ENCODE results near the gene SELENBP1. TPM values are rescaled to one million over a fixed set of nuclear protein-coding genes. Genes with fewer than 3 reads are reported as not detected.
"Not testable (repeated sequence)": the region's sequence is repeated elsewhere in the genome, so short reads cannot be mapped to it uniquely, and the experiment has no call there.

The SELENBP1 gene
- total RNA-seq, 2 donors from 2014 or later, result 1,259 to 2,164 TPM

DNA sequence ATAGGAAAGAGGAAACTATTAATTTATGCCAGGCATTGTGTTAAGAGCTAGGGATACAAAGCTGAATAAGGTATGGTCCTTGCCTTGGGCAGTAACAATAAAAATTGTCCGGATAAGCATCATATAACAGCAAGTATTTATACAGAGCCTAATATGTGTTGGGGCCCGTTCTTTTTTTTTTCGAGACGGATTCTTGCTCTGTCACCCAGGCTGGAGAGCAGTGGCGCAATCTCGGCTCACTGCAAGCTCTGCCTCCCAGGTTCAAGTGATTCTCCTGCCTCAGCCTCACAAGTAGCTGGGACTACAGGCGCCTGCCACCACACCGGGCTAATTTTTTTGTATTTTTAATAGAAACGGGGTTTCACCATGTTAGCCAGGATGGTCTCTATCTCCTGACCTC lies 22.2 kb downstream of the SELENBP1 start:
- DNase-seq; ATAC-seq; intact Hi-C loops (cut with DNase I, micrococcal nuclease): not testable (repeated sequence)

DNA sequence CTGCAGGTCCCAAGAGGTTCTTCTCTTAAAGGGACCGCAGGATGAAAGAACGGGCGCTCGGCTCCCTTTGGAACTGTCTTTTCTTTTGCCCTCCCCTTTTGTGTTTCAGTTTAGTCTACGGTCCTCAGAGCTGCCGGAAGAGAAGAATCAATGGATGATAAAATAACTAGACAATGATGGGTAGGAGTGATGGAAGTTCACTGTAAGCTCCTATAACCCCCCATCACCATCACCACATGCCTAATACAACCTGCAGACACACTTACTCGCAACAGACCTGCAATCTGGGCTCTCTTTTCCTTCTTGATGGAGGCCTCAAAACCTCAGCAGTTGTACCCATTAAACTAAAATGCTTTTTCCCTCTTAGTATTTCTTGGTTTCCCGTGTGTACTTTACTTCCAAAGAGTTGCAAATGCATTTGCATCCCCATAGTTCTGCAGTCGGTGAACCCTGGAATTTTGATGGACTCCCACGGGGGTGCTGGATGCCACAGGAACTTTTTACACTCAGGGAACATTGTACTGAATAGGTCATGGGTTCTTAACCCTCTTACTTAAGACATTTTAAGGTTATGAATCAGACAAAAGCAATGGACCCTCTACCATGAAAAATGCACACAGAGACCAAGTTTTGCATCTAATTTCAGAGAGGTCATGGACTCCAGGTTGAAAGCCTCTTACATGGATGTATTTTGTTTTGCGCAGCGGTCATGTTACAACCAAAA lies 24.8 kb downstream of the SELENBP1 start:
- intact Hi-C loops (cut with DNase I, micrococcal nuclease), result no loop called here
- ATAC-seq, result no peak
- no peak for DNase-seq

DNA sequence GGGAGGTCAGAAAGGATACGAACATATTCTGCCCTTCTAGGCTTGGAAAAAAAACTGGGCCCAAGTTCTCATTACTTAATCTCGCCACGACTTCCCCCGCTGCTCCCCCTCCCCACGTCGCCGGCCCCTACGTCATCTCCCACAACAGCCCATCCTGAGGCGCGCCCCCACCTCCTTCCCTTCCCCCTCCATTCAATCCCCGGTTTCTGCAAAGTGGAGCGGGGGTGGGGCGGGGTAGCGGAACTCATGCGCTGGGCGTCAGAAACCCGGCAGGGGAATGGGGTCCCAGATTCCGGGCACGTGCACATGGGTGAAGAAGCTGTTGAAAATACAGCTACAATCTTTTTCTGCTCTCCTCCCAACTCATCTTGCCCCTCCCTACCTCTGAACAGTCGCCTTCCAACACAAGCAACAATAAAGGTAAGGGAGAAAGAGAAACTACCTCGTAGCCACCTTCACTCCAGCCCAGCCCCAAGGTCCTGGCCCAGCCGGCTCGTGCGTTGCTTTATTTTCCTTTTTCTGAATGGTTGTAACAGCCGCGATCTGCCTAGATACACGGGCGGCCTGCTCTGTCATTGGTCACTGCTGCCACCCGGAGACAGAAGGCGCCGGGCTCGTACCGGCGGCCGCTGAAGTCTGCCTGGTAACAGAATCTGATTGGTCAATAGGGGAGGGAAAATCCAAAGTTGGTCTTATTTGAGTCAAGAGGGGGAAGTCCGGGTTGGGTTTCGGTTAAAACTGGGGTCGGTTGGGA lies 25.6 kb downstream of the SELENBP1 start, which contains the start of gene RFX5:
Gene RFX5, minus strand, starts transcription at position 484 of the 754 bp plus-strand sequence. CDS start 932 bp downstream, outside the sequence.
- ATAC-seq (peak; percentile 96), DNase-seq (peak; percentile 93 to 96)
- intact Hi-C loops (cut with DNase I, micrococcal nuclease), result no loop called here

DNA sequence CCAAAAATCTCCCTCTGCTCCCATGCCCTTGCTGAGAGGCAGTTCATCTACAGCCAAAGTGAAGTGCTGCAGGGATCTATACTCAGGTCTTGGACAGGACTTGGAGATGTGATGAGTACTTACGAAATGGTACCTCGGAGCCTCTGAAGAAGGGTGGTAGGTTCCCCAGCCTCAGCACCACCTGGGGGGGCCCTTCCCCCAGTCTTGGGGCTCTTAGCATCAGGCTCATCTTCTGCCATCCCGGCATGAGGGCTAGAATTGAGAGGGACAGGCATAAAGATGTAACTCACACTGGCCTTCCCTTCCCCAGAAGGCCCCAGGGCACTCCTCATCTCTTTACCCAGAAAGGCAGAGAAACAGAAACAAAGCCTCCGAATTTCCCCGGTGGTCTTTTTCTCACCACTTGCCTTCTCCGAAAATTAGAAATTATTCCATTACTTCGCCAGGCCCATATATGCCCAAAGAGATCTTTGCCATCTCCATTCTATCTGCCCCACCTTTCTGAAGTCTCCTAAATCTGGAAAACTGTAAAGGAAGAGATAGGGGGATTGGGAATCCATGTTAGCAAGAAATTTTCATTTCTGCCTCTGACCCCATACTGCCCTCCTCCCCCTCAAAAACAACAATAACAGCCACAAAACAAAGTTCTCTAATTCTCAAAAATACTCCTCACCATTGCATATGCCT lies 26.3 kb downstream of the SELENBP1 start:
- ATAC-seq (no peak), DNase-seq (no peak)
- intact Hi-C loops (cut with DNase I, micrococcal nuclease), result no loop called here

DNA sequence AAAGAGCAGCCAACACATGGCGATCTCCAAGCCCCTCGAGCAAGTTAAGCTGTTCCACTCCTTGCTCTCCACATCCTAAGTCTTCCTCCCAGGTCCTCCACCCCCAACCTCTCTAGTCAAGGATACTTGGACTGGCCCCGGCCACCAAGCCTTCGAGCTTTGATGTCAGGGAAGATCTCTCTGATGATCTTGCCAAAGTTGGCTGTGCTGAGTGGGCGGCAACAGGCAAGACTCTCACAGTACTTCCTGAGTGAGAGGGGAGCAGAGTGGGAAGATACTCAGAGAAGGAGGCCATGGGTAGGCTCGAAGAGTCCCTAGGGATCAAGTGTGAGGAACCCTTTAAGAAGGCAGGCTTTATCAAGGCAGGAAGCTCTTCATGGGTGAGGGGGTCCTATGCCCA lies 28.2 kb downstream of the SELENBP1 start:
- DNase-seq (no peak), ATAC-seq (no peak)
- intact Hi-C loops (cut with DNase I, micrococcal nuclease), result no loop called here

DNA sequence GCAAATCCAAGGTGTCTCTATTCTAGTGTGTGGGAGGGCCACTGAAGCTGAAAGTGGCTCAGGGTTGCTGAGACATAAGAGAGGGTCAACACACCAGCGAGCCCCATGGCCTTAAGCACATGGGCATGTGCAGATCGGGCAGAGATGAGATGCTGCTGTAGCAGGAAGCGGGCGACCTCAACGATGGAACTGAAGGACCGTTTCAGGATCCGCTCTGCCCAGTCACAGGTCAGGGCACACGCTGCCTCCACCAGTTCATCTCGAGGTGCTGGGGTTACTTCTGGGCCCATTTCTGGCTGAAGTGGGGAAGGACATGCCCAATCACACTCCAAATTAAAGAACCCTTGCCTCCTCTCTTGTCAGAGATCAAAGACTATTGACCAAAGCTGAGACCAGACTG lies 28.9 kb downstream of the SELENBP1 start:
- no peak for ATAC-seq

DNA sequence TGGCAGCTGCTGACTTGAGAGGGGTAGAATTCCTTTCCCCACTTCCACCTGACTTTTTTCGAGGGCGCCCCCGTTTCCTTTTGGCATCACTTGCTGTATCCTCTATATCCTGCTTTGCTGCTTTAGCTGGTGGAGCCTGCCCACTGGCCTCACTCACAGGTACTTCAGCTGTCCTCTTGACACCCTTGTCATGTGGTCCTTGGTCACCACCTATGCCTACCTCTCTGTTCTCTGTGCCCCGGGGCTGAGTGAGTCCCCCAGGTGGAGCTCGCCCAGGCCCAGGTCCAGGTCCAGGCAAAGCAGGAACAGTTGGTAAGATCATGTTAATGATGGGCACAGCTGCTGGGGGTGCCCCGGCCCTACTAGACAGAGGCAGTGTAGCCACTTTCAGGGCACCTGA lies 29.9 kb downstream of the SELENBP1 start:
- ATAC-seq, result no peak
- intact Hi-C loops (cut with DNase I, micrococcal nuclease), result no loop called here
- no peak for DNase-seq

More for the DNA sequence above, 28.9 kb downstream of the SELENBP1 start:
- intact Hi-C loops (cut with DNase I, micrococcal nuclease), result no loop called here
- DNase-seq, result no peak

DNA sequence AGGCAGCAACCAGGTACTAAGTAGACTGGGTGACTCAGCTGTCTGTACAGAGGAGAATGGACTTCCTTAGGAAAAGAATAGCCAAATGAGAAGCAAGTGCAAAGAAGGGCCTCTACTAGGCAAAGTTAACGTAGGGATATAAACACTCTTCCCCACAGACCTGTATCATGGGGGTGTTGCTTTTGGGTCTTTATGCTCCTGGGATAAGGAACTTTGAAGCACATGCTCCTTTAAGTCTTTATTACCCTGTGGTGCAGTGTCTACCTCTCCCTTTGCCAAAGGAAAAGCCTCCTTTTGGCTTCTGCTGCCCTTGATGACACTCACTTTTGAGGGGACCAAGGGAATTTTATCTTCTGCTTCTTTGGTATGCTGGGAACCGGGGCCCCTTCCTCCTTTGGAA lies 30.5 kb downstream of the SELENBP1 start:
- intact Hi-C loops (cut with DNase I, micrococcal nuclease), result no loop called here
- DNase-seq (no peak), ATAC-seq (peak; percentile 12)

DNA sequence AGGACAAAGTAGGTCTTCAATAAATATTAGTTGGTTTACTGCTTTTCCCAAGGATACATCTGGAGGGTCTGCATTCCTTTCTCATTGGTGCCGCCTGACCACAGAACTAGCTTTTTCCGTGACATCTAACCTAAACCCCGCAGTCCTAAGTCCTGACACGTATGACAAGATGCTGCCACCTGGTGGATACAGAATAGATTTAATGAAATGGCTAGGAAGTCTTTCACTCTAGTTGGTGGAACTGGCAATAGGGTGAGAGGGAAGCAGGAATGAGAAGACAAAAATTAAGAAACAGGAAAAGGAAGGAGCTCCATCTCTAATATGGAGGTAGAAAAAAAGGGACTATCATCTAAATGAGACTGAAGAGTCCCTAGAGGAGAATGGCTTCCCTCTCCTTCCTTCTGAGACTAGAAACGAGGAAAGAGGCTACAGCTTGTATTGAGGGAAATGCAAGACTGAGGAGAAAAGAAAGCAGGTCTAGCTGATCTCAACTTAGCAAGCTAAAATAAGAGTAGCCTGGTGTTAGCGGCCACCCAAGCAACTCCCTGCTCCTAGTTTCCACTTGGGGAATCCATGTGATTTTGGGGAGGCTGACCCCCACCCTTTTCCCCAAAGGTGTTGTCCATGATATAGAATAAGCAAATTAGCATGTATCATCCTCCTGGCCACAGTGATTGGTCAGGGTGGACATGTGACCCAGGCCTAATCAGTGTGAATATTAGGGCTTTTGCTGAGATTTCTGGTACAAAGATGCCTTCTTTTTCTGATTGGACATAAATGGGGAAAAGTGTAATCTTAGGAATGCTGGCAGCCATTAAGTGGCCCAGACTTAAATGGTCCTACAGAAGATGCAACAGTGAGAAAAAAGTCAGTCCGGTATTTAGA lies 31.4 kb downstream of the SELENBP1 start:
- peak in 1 of 2 donors; percentile 41 for DNase-seq
- intact Hi-C loops (cut with DNase I, micrococcal nuclease), result loop anchor here in 1 of 2 donors (2.0 kb wide), 1 partner anchor 40 kb away; no protein-coding TSS in a partner anchor

DNA sequence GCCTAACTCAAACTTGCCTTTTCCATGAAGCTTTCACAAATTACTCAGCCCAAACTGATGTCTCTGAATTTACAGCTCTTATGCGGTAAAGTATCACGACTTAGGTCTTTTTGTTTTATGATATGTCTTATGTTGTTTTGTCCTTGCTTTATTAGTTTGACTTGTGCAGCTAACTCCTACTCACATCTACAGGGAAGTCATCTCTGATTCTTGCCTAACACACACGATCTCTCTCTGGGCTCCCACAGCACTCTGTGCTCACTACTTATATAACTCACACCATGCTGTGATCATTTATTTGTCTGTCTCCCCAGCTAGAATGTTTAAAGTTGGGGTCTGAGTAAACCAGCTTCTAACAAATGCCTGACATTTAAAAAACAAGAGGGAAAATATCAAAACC lies 35.9 kb downstream of the SELENBP1 start:
- DNase-seq (no peak), ATAC-seq (no peak)
- intact Hi-C loops (cut with DNase I, micrococcal nuclease), result loop anchor here in 1 of 2 donors (5.0 kb wide), 1 partner anchor 34 kb away; no protein-coding TSS in a partner anchor

More for the DNA sequence above, 31.4 kb downstream of the SELENBP1 start:
- peak; percentile 91 for ATAC-seq

DNA sequence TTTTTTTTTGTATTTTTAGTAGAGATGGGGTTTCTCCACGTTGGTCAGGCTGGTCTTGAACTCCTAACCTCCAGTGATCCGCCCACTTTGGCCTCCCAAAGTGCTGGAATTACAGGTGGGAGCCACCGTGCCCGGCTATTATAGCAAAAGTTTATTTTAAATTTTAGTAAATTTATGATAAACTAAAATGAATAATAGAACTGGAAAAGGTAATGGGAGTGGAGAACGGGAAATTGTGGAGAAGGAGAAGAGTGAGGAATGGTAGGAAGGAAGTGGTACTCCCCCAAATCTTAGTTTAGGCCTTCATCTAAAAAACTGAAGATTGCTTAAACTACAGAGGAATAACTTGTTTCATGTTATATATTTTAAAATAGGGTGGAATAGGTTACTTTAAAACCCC lies 37.7 kb downstream of the SELENBP1 start:
- intact Hi-C loops (cut with DNase I, micrococcal nuclease), result loop anchor here in 1 of 2 donors (5.0 kb wide), 1 partner anchor 33 kb away; no protein-coding TSS in a partner anchor
- DNase-seq (no peak), ATAC-seq (no peak)

DNA sequence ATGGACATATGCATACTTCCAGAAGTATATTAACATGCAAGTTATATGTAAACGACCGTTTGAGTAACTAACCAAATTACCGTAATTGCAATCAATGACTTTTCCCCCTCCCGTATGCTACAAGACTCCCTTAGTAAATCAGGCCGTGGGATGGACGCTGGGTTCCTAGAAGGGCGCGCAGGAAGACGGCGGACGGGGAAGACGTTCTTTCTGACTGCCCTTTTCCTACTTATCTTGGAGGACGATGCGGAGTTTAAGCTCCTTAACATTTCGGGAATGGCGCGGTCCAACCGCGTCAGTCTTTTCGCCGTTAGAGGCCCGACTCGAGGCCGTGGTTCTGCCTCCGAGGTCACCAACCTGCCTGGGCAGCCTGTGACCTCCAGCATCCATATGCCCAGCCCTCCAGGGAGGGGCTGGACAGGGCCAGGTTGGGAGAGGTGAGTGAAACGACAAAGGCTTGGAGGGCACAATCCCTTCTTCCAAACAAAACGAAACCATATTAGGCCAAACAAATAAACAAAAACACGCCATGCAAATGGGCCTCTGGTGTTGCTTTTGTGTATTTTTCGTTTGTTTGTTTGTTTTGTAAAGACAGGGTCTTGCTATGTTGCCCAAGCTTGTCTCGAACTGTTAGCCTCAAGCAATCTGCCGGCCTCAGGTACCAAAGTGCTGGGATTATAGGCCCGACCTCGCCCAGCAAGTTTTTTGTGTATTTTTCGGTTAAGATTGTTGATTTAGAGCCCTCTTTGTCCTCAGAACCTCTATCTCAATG lies 44.4 kb downstream of the SELENBP1 start:
- peak; percentile 30 for ATAC-seq
- intact Hi-C loops (cut with DNase I, micrococcal nuclease), result no loop called here
- DNase-seq, result peak in 1 of 2 donors; percentile 50

DNA sequence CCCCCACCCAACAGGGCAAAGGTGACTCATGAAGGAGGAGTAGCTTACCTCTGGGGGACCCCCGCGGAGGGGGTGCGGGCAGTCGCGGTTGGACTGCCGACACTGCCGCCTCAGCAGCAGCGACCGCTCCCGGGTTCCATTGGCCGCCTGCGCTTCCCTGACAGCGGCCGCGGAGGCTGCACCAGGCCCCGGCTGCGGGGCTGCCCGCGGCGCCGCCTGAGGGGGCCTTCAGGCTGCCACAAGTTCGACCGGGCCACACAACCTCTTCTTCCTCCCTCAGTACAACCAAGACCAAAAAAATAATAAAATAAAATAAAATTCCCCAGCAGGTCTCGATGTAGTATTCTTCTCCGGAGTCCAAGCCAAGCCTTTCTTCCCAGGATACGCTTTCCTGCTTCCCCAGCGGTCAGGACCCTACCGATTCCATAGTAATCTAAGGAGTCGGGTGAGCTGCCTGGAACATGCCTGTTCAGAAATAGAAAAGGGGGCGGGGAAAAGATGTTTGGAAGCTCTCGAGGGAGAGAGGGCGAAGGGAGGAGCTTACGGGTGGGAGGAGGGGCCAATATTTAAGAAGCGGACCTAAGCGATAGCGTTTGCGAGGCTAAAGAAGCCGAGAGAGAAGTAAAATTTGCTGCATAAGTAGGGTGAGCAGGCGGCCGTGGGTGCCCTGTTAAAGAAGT lies 45.1 kb downstream of the SELENBP1 start, which contains the start of gene PI4KB:
Gene PI4KB, minus strand, starts transcription at position 194 of the 680 bp plus-strand sequence. CDS start 10,935 bp downstream, outside the sequence.
- DNase-seq, result peak; percentile 92 to 94
- intact Hi-C loops (cut with DNase I, micrococcal nuclease), result no loop called here
- peak; percentile 97 for ATAC-seq

DNA sequence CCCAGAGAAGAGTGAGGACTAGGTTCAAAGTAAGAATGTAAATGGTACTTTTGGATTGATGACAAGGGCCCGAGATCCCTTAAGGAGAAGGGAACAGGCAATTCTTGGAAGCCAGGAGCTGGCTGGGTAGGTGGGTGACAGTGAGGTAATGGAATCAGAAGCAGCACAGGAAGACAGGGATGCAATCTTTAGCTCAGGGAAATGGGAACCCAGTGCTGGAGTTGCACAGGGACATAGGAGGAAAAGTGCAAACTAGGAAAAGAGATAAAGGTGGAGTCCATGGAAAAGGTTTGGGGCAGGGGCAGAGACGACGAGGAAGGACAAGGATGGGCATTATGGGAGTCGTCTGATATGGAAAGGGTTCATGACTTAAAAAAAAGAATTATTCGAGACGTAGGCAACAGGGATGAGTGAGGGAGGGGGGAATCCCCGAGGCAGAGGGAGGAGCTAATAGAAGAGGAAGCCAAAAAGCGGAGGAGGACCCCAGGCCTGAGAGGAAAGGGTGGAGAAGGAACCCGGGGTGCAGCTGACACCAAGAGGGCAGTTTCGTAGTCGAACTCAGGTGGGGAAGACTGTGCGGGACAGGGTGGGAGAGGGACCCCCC lies 45.8 kb downstream of the SELENBP1 start:
- DNase-seq (peak; percentile 56 to 58), ATAC-seq (peak; percentile 49)
- intact Hi-C loops (cut with DNase I, micrococcal nuclease), result no loop called here

DNA sequence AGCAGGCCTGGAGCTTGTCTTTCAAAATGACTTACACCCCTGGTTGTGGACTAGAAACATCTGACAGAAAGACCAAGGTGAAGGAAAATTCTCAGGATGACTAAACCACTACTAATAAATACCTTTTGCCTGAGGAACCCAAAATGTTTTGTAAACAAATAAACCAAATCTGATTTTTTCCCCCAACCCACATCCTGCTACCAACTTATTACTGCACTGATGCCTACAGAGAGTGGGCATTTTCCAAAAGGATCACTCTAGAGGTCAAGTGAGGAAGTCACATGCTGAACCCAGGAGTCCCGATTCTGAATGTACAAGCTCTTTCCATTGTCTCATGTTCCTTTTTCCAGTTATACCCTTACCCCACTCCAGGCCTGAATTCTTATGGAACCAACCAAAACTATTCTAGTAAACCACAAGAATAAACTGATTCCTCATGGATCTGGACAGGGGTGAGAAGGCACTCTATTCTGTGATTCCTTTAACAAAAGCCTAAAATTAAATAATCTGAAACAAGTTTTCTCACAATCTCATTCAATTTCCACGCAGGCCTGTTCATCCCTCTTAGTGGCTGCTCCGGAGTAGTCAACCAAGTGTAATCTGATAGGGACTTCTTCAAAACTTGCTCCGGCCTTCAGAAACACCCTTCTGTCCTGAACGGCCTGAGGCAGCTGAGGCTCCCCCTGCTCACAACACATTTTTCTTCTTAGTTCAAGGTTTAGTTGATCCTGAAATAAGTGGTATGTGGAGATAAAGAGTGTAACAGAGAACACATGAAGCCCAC lies 46.7 kb downstream of the SELENBP1 start:
- no peak for DNase-seq
- intact Hi-C loops (cut with DNase I, micrococcal nuclease), result no loop called here
- ATAC-seq, result no peak

DNA sequence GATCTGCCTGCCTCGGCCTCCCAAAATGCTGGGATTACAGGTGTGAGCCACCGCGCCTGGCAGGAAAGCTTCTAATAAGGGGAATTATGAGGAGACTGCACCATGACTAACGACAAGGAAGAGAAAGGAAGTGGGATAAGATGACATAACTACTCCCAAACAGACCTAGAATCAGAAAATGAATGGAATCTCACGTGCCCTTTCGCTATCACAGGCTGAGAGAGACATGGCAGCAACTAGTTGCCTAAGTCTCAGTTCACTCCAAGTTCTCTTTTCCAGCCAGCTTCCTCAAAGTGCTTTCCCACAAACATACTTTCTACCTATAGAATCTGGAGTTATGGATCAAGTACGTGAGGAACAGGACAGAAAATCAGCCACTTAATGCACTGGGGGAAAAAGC lies 47.3 kb downstream of the SELENBP1 start:
- DNase-seq, result no peak
- ATAC-seq, result no peak
- intact Hi-C loops (cut with DNase I, micrococcal nuclease), result no loop called here

Measured in left colon (tissue), 2 donors.